Thyroid gland (tissue), 4 donors: ENCODE data around the gene PRMT2. TPM values are rescaled to one million over a fixed set of nuclear protein-coding genes. Genes with fewer than 3 reads are reported as not detected.

Source experiments
- DNase-seq, 2 donors: peaks; one replicate each; pipeline ENCODE4 v3.0.0-alpha.2; 2019
- H3K27ac ChIP-seq, 3 donors: fragments of 200-600 bp; sonication (generic); 1 replicate in 2 of 3; 2 replicates in 1 of 3; pipeline ENCODE4 v1.5.1; 2016 to 2019; ENCODE audit warnings: mild to moderate bottlenecking in 1 of 3, moderate library complexity in 1 of 3
- H3K27me3 ChIP-seq: fragments of 200-600 bp; sonication (generic); one replicate; pipeline ENCODE4 v1.5.1; 2019
- H3K36me3 ChIP-seq, 2 donors: fragments of 200-600 bp; sonication (generic); one replicate each; pipeline ENCODE4 v1.5.1; 2016 to 2019
- H3K4me1 ChIP-seq, 2 donors: fragments of 200-600 bp; sonication (generic); one replicate each; pipeline ENCODE4 v1.5.1; 2017 to 2019
- H3K4me3 ChIP-seq, 3 donors: fragments of 200-600 bp; sonication (generic); replicated peaks in 1 of 3; 1 replicate in 2 of 3; 2 replicates in 1 of 3; pipeline ENCODE4 v1.5.1; 2016; ENCODE audit warnings: mild to moderate bottlenecking in 1 of 3
- H3K9me3 ChIP-seq: fragments of 200-600 bp; sonication (generic); one replicate; pipeline ENCODE4 v1.5.1; 2017
- CTCF ChIP-seq, 6 experiments: fragments of 200-600 bp in 3 of 6; fragments of 450-650 bp in 3 of 6; sonication (generic) in 3 of 6; IDR thresholded peaks; one replicate each; pipeline ENCODE4 v1.5.1; 2016 to 2019; ENCODE audit warnings: antibody characterized with exemption in 6 of 6, mild to moderate bottlenecking in 2 of 6, inconsistent platforms in 1 of 6, moderate library complexity in 1 of 6
- POLR2A ChIP-seq, 2 donors: fragments of 450-650 bp; IDR thresholded peaks; one replicate each; pipeline ENCODE4 v1.6.1; 2017; ENCODE audit warnings: antibody characterized with exemption in 2 of 2, mild to moderate bottlenecking in 2 of 2, moderate library complexity in 1 of 2
- WGBS, 2 donors: methylation state at CpG; one replicate each; pipeline ENCODE4 v1.1.5; 2017; 5-methylcytosine and 5-hydroxymethylcytosine counted together
- intact Hi-C: fragments of 100-400 bp; cut with DNase I; formaldehyde crosslinking; loops from one replicate; pipeline ENCODE4 v1.15.1; 2023
- total RNA-seq, 4 donors: library from RNA; depleted of rRNA; stranded (reverse); fragments of >200 nt; gene quantifications; one replicate each; pipeline ENCODE4 v1.2.3, GENCODE V29; 2016

Gene PRMT2
- total RNA-seq, 4 donors from 2014 or later, result 94.6 to 112 (median 99.4) TPM

- H3K4me3 ChIP-seq, result no peak within 1 kb of the TSS
- H3K27ac ChIP-seq, result no peak within 1 kb of the TSS
- no peaks in the 10 kb centered on the region for H3K36me3 ChIP-seq
- no peak for DNase-seq
- no peaks in the 10 kb centered on the region for H3K4me1 ChIP-seq
- no peaks in the 10 kb centered on the region for H3K9me3 ChIP-seq
- intact Hi-C loops, result no loop called here
- 65 to 78% methylated on average over 14 of the region's 15 CpGs for WGBS, 2 donors
- TF ChIP-seq POLR2A (IDR thresholded peaks at IDR 0.05) (no peak), CTCF (IDR thresholded peaks at IDR 0.05) (no peak)
- no peaks in the 10 kb centered on the region for H3K27me3 ChIP-seq
These were observed 30.3 kb upstream of the PRMT2 start, which contains the start of gene S100B for GRCh38 chr21:46604975-46605766. Gene S100B (minus strand): TSS chr21:46605082. CDS start chr21:46602415, 2,667 bp downstream.

DNA sequence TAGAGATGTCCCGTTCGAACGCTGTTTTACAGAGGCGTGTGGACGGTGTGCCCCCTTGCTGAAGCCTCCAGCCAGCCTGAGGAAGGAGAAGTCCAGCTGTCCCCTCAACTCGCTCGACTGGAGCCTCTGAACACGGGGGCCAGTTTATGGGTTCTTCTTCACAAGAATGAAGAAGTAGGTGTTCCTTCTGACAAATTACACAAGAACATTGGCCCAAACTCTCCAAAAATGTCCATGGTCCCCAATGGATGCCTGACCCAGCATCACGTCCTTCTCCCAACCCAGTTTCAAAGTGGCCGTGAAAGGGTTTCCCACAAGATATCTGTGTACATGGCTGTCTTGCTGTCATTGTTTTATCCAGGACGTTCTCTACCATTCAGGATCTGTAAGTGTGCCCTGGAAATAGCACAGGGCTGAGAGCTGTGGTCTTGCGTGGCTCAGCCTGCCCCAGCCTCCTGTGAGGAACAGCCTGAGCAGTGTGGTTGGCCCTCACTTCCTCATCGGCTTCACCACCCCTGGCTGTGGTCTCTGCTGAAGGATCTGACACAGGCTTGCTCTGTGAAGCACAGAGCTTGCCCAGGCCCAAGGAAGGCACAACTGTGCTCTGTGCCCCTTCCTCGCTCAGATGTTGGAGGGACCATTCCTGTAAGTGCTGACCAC is 29.6 kb upstream of the PRMT2 start:
- intact Hi-C loops, result no loop called here
- Histone ChIP-seq H3K27ac (no peak overlapping the region), H3K27me3 (no peaks in the 10 kb centered on the region), H3K4me3 (no peak overlapping the region), H3K36me3 (no peaks in the 10 kb centered on the region), H3K9me3 (no peaks in the 10 kb centered on the region), H3K4me1 (no peaks in the 10 kb centered on the region)
- DNase-seq, result no peak
- WGBS, 2 donors, result 75 to 89% methylated on average over 3 to 13 of the region's 14 CpGs
- no peak for TF ChIP-seq POLR2A (IDR thresholded peaks at IDR 0.05)
- no peak for TF ChIP-seq CTCF (IDR thresholded peaks at IDR 0.05)

- Histone ChIP-seq H3K4me1 (no peaks in the 10 kb centered on the region), H3K9me3 (no peaks in the 10 kb centered on the region), H3K27me3 (no peaks in the 10 kb centered on the region), H3K4me3 (no peak overlapping the region), H3K27ac (no peak overlapping the region), H3K36me3 (no peaks in the 10 kb centered on the region)
- TF ChIP-seq POLR2A (IDR thresholded peaks at IDR 0.05) (no peak), CTCF (IDR thresholded peaks at IDR 0.05) (no peak)
- 70% methylated on average over 6 to 7 of the region's 7 CpGs for WGBS, 2 donors
- intact Hi-C loops, result no loop called here
- no peak for DNase-seq
These were observed 29.1 kb upstream of the PRMT2 start for GRCh38 chr21:46606427-46606813.

DNA sequence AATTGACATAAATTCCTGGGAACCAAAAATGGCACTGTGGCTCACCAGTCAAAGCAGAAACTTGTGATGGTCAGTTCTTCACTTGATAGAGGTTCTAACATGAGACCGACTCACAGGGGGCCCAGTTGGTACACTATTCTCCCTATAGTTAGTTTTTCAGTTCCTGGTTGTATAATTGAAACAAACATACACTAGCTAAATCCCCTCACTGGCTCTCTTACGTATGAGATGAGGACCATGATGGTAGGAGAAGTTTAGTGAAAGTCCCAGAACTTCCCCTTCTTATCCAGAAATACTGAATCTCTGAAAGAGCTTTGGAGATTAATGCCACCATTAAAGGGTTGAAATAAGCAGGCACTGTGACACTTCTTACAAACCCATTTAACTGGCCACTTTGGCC is 27.8 kb upstream of the PRMT2 start:
- no peak for TF ChIP-seq CTCF (IDR thresholded peaks at IDR 0.05)
- TF ChIP-seq POLR2A (IDR thresholded peaks at IDR 0.05), result no peak
- 88 to 98% methylated on average over 2 of the region's 2 CpGs for WGBS, 2 donors
- H3K27ac ChIP-seq, result no peak overlapping the region
- no peaks in the 10 kb centered on the region for H3K9me3 ChIP-seq
- H3K36me3 ChIP-seq, result no peaks in the 10 kb centered on the region
- no peaks in the 10 kb centered on the region for H3K4me1 ChIP-seq
- intact Hi-C loops, result no loop called here
- no peak overlapping the region for H3K4me3 ChIP-seq
- DNase-seq, result no peak
- H3K27me3 ChIP-seq, result no peaks in the 10 kb centered on the region

DNA sequence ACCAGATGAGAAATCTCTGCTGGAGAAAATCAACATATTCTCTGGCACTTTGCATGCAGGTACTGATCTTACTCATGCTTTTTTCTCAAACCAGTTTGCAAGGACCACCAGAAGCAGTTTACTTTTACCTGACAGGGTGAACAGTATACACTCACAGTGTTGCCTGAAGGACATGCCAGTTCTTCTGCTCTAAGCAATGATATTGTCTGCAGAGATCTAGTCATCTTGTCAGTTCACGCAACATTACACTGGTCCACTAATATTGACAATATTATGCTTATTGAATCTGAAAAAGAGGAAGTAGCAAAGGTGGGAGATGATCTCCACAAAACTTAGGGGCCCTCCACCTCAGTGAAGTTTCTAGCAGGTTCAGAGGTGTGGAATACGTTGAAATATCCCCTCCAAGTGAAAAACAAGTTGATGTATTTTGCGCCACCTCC is 26.8 kb upstream of the PRMT2 start:
- H3K9me3 ChIP-seq, result no peaks in the 10 kb centered on the region
- no peaks in the 10 kb centered on the region for H3K4me1 ChIP-seq
- intact Hi-C loops, result no loop called here

More for the DNA sequence above, 26.8 kb upstream of the PRMT2 start:
- no peaks in the 10 kb centered on the region for H3K36me3 ChIP-seq
- H3K27me3 ChIP-seq, result no peaks in the 10 kb centered on the region
- no peak for DNase-seq
- no peak for TF ChIP-seq POLR2A (IDR thresholded peaks at IDR 0.05)
- H3K27ac ChIP-seq, result no peak overlapping the region
- WGBS, 2 donors, result 82 to 84% methylated on average over 3 of the region's 3 CpGs
- no peak overlapping the region for H3K4me3 ChIP-seq
